Loucy (cell line): Measurements from ENCODE around the gene RRM1.

Source experiments
- CTCF ChIP-seq: fragments of 200-600 bp; sonication (generic); conservative IDR thresholded peaks from 2 replicates; pipeline ENCODE4 v1.5.1; 2014; ENCODE audit warnings: mild to moderate bottlenecking, antibody characterized with exemption, low read length
- EZH2phosphoT487 ChIP-seq: fragments of 200-600 bp; IDR thresholded peaks from 2 replicates; pipeline ENCODE4 v1.6.1; 2018; ENCODE audit warnings: antibody characterized with exemption, mild to moderate bottlenecking, moderate library complexity, borderline replicate concordance

GRCh38 chr11:4084406-4085125 lies 10.0 kb upstream of the RRM1 start:
- TF ChIP-seq CTCF (no peak), EZH2phosphoT487 (no peak)
